Upper lobe of right lung (tissue), 1 donor: ENCODE data around the gene NRARP. TPM values are rescaled to one million over a fixed set of nuclear protein-coding genes. Genes with fewer than 3 reads are reported as not detected.
A peak's percentile ranks its signal among the peaks of the same experiment; 100 is the strongest.

Source experiments
- ATAC-seq: fragments of 200-7000 bp; cut with Tn5 transposase; one replicate; pipeline ENCODE4 v1.9.1; 2020; ENCODE audit warnings: mild to moderate bottlenecking, moderate library complexity
- DNase-seq: peaks from one replicate; pipeline ENCODE4 v3.0.0-alpha.2; 2020
- H3K27ac ChIP-seq: fragments of 200-600 bp; one replicate; pipeline ENCODE4 v1.8.0; 2022
- H3K27me3 ChIP-seq: fragments of 200-600 bp; one replicate; pipeline ENCODE4 v1.8.0; 2022; ENCODE audit warnings: mild to moderate bottlenecking
- H3K36me3 ChIP-seq: fragments of 200-600 bp; one replicate; pipeline ENCODE4 v1.8.0; 2022
- H3K4me1 ChIP-seq: fragments of 200-600 bp; one replicate; pipeline ENCODE4 v1.8.0; 2022
- H3K4me3 ChIP-seq: fragments of 200-600 bp; one replicate; pipeline ENCODE4 v1.8.0; 2022; ENCODE audit warnings: mild to moderate bottlenecking
- H3K9me3 ChIP-seq: fragments of 200-600 bp; one replicate; pipeline ENCODE4 v1.8.0; 2022
- intact Hi-C: fragments of 100-400 bp; cut with DNase I; formaldehyde crosslinking; loops from one replicate; pipeline ENCODE4 v1.11.0; 2022
- total RNA-seq: library from RNA; stranded (reverse); fragmentation: NEBNext Ultra II Directional; extraction: Animal tissue kit (Norgen Biotek cat#: 25700); gene quantifications from one replicate; pipeline ENCODE4 v1.2.1, GENCODE V29; 2021
- TF ChIP-seq, protein P1 (sequence below): fragments of 200-600 bp; IDR thresholded peaks from one replicate; pipeline ENCODE4 v1.8.0; 2022; ENCODE audit warnings: antibody characterized with exemption
- donor health status: DM: no; HTN: yes; CAD: no; lungs with severe emphysema.

NRARP gene
- total RNA-seq, 1 donor from 2014 or later: 21.5 TPM

DNA sequence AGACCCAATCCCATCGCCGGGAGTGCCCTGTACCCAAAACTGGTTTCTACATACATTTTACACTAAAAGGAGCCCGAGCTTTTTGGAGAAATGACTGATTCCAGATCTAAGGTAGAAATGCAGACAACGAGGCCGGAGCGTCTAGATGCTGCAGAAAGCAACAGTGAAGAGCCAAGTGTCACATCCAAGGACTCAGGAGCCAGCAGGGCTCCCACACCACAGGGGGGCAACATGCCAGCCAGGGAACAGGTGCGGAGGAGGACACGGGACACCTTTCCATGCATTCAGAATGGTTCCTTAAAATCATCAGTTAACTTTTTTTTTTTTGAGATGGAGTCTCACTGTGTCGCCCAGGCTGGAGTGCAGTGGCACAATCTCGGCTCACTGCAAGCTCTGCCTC is 23.1 kb upstream of the NRARP start:
- Histone ChIP-seq H3K27me3 (no peaks in the 10 kb centered on the region), H3K36me3 (no peaks in the 10 kb centered on the region), H3K4me3 (no peak overlapping the region), H3K27ac (no peak overlapping the region), H3K9me3 (no peaks in the 10 kb centered on the region), H3K4me1 (peaks cover 11% of the 10 kb centered on the region)
- ATAC-seq (no peak), DNase-seq (no peak)
- TF ChIP-seq, protein P1, sequence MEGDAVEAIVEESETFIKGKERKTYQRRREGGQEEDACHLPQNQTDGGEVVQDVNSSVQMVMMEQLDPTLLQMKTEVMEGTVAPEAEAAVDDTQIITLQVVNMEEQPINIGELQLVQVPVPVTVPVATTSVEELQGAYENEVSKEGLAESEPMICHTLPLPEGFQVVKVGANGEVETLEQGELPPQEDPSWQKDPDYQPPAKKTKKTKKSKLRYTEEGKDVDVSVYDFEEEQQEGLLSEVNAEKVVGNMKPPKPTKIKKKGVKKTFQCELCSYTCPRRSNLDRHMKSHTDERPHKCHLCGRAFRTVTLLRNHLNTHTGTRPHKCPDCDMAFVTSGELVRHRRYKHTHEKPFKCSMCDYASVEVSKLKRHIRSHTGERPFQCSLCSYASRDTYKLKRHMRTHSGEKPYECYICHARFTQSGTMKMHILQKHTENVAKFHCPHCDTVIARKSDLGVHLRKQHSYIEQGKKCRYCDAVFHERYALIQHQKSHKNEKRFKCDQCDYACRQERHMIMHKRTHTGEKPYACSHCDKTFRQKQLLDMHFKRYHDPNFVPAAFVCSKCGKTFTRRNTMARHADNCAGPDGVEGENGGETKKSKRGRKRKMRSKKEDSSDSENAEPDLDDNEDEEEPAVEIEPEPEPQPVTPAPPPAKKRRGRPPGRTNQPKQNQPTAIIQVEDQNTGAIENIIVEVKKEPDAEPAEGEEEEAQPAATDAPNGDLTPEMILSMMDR: no peak
- intact Hi-C loops: no loop called here

DNA sequence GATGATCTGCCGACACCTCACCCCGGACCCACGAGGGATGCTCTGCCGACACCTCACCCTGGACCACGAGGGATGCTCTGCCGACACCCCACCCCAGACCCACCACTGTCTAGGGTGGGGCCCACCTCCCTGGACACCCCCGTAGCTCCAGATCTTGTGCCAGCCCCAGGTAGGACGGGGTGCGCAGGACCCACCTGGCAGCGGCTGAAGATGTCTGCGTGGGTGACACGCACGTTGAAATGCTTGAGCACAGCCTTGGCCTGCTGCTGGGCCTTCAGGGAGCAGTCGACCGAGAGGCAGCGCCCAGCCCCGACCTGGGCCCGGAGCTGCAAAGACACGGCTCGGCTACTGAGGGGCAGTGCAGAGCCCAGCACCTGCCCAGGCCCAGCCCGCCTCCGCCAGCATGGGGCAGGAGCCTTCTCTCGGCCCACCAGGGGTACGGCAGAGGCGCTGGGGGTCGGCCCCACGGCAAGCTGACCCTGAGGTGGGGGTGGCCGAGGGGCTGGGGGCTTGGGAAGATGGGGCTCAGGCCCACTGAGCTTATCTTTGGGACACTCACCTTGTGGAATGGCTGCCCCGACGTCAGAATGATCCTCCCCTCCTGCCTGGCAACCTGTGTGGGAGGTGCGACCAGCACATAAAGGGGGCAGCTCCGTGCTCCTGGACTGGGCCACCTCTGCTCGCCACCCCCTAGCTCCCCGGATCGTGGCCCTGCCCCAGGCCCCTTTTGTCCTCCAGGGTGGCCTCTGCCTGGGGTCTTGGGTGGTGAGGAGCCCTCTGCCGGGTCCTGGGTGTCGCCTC is 21.7 kb upstream of the NRARP start:
- ATAC-seq: no peak
- TF ChIP-seq, protein P1: no peak
- DNase-seq: peak; percentile 32

DNA sequence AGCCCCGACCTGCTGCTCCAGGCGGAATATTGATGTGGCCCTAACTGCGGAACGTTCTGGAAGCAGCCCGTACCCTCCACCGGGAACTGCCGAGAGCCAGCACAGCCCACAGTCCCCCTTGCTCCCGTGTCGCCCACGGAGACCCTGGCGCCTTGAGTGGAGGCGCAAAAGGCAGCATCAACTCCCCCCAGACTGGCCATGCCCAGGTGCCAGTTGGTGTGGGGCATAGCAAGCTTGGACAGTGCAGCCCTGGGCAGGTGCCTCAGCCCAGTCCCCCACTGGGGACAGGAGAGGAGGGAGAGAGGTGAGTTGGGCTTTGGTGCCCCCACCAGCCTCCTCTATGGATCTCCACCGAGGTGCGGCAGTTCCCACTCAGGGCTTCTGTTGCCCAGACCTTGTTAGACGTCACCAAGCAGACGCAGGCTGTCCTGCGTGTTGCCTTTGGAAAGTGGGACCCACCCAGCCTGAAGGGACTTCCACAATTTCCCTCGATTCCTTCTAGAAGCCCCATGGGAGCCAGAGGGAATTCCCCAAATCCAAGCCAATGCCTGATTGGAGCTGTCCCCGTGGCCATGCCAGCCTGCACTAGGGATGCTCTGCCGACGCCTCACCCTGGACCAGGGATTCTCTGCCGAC is 19.8 kb upstream of the NRARP start:
- DNase-seq (peak; percentile 52), ATAC-seq (no peak)
- Histone ChIP-seq H3K4me1 (peaks cover 21% of the 10 kb centered on the region), H3K4me3 (no peak overlapping the region), H3K27ac (no peak overlapping the region), H3K36me3 (no peaks in the 10 kb centered on the region), H3K9me3 (no peaks in the 10 kb centered on the region), H3K27me3 (peaks cover 2% of the 10 kb centered on the region)
- TF ChIP-seq, protein P1: no peak
- intact Hi-C loops: no loop called here

More for the DNA sequence above, 21.7 kb upstream of the NRARP start:
- Histone ChIP-seq H3K27me3 (no peaks in the 10 kb centered on the region), H3K4me1 (peaks cover 21% of the 10 kb centered on the region), H3K27ac (no peak overlapping the region), H3K4me3 (no peak overlapping the region), H3K36me3 (no peaks in the 10 kb centered on the region), H3K9me3 (no peaks in the 10 kb centered on the region)
- intact Hi-C loops: no loop called here

DNA sequence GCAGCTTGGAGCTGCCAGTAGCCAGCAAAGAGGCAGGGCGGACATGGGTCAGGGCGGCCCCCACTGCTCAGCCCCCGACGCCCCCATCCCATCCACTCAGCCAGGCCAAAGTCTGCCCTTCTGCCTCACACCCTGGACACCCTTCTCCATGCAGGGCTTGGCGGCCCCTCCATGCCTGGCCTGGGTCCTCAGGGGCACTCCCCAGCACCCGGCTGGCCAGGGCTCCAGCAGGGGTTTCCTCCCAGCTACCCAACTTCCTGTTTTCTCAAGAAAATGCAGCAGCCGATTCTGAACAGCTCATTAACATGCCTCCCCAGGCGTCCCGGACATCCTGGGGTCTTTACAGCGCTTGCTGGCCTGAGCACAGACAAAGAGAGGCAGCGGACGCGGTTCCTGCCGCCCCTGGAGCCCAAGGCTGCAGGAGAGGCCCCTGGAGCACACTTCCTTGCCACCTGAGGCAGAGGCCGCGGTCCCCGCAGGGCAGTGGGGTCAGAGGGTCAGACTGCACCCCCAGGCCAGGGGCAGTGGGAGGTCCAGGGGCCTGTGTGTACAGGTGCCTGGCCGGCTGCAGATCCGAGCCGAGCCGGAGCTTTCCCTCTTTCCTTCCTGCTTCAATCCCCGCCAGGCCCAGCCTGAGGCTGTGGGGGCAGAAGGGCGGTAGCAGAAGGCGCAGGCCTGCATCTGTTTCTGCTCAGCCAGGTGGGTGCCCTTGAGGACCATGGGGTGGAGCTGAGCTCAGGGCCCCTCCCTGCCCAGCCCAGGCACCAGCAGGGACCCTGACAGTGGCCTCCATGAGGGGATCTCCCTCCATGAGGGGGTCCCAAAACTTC is 18.7 kb upstream of the NRARP start:
- no peak overlapping the region for H3K4me3 ChIP-seq
- no peaks in the 10 kb centered on the region for H3K9me3 ChIP-seq
- intact Hi-C loops: no loop called here
- peaks cover 9% of the 10 kb centered on the region for H3K27me3 ChIP-seq
- no peak for ATAC-seq
- peaks cover 28% of the 10 kb centered on the region for H3K4me1 ChIP-seq
- no peaks in the 10 kb centered on the region for H3K36me3 ChIP-seq
- DNase-seq: peak; percentile 66
- peak overlapping the region; percentile 55 for H3K27ac ChIP-seq
- TF ChIP-seq, protein P1: no peak

DNA sequence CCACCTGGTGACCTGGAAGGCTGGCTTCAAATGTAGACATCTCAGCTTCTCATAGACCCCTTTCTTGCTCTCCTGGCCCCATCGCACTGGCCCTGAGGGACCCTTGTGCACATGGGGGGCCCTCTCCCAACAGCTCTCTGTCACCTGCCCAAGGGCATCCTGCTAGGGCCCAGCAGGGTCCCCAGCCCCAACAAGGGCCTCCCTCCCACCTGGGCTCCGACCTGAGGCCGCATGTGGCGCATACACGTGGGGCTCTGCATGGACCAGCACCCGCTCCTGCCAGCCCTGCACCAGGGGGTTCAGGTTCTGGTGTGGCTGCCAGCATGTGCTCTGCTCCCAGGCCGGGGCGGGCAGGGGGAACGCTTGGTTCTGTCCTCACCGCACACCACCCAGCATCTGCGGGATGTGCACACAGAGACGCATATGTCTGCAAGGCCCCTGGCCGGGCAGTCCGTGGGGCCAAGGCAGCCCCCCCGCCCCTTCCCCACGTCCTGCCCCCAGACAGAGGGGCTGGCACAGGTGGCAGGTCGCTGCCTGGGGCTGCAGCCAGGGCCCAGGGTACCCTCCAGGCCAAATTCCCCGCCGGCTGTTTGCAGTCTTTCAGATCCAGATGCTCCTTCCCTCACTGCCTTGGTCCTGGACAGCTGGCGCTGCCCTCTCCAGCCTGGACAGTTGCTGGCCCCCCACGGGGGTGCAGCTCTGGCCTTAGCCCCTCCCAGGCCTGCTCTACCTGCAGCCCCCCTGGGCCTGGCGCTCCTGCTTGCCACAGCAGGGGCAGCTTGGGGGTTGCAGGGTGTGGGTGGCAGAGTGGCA is 17.9 kb upstream of the NRARP start:
- DNase-seq: no peak
- H3K9me3 ChIP-seq: no peaks in the 10 kb centered on the region
- peaks cover 28% of the 10 kb centered on the region for H3K4me1 ChIP-seq
- intact Hi-C loops: no loop called here
- peaks cover 16% of the 10 kb centered on the region for H3K27me3 ChIP-seq
- H3K36me3 ChIP-seq: no peaks in the 10 kb centered on the region
- TF ChIP-seq, protein P1: no peak
- H3K4me3 ChIP-seq: no peak overlapping the region
- no peak for ATAC-seq
- H3K27ac ChIP-seq: peak overlapping the region; percentile 6
